ENCODE data around the gene REV1. TPM values are rescaled to one million over a fixed set of nuclear protein-coding genes. Genes with fewer than 3 reads are reported as not detected.

Gene REV1
- total and polyA plus RNA-seq, 2 of the 8 experiments (the other 6 are each of a cell fraction or from before 2014, with no cell fraction given) = 16.6 to 34.3 TPM

- no peak for TF ChIP-seq CHD7 (IDR thresholded peaks at IDR 0.05; ENCODE audit: insufficient replicate concordance, low read length)
Observed at GRCh38 chr2:99388892-99389291, 100.9 kb downstream of the REV1 start (continued).

All from H1 (cell line).